MM.1S (cell line): ENCODE results near the gene CTU2.

Experiments
- DNase-seq: peaks from one replicate; pipeline ENCODE4 v3.0.0-alpha.2; 2015
- H2AFZ ChIP-seq: fragments of 300-600 bp; sonication (generic); 2 replicates; pipeline ENCODE4 v1.6.0; 2016; ENCODE audit warnings: antibody characterized with exemption, low read length
- H3F3A ChIP-seq: fragments of 300-600 bp; sonication (generic); 2 replicates; pipeline ENCODE4 v1.6.1; 2016; ENCODE audit warnings: mild to moderate bottlenecking, antibody characterized with exemption, low read length, moderate library complexity, mixed read lengths; ENCODE audit not compliant: insufficient read depth
- H3K27ac ChIP-seq: fragments of 300-600 bp; sonication (generic); 2 replicates; pipeline ENCODE4 v1.5.1; 2016; ENCODE audit warnings: mild to moderate bottlenecking, low read length
- H3K27me3 ChIP-seq: fragments of 300-600 bp; sonication (generic); replicated peaks from 2 replicates; pipeline ENCODE4 v1.6.0; 2016; ENCODE audit warnings: low read length; ENCODE audit not compliant: insufficient read depth
- H3K36me3 ChIP-seq: fragments of 300-600 bp; sonication (generic); replicated peaks from 2 replicates; pipeline ENCODE4 v1.6.1; 2016; ENCODE audit warnings: mild to moderate bottlenecking, low read length, mixed read lengths; ENCODE audit not compliant: insufficient read depth
- H3K4me1 ChIP-seq: fragments of 300-600 bp; sonication (generic); 2 replicates; pipeline ENCODE4 v1.6.1; 2016; ENCODE audit warnings: low read length, mixed read lengths
- H3K4me2 ChIP-seq: fragments of 300-600 bp; sonication (generic); 2 replicates; pipeline ENCODE4 v1.6.0; 2016; ENCODE audit warnings: low read depth, low read length
- H3K4me3 ChIP-seq: fragments of 300-600 bp; sonication (generic); 2 replicates; pipeline ENCODE4 v1.5.1; 2016; ENCODE audit warnings: low read length, mixed read lengths
- H3K79me2 ChIP-seq: fragments of 300-600 bp; sonication (generic); 2 replicates; pipeline ENCODE4 v1.6.1; 2016; ENCODE audit warnings: mixed run types, low read length, mixed read lengths
- H3K9ac ChIP-seq: fragments of 300-600 bp; sonication (generic); 2 replicates; pipeline ENCODE4 v1.6.1; 2016; ENCODE audit warnings: low read length, mixed read lengths
- H3K9me2 ChIP-seq: fragments of 300-600 bp; sonication (generic); replicated peaks from 2 replicates; pipeline ENCODE4 v1.6.1; 2016; ENCODE audit warnings: mild to moderate bottlenecking, low read length, mixed read lengths; ENCODE audit not compliant: insufficient read depth
- H3K9me3 ChIP-seq: fragments of 300-600 bp; sonication (generic); replicated peaks from 2 replicates; pipeline ENCODE4 v1.6.1; 2016; ENCODE audit warnings: mild to moderate bottlenecking, low read length, mixed read lengths; ENCODE audit not compliant: insufficient read depth
- H4K20me1 ChIP-seq: fragments of 300-600 bp; sonication (generic); 2 replicates; pipeline ENCODE4 v1.6.1; 2016; ENCODE audit warnings: mild to moderate bottlenecking, low read length, moderate library complexity, mixed read lengths; ENCODE audit not compliant: insufficient read depth
- EZH2 ChIP-seq: fragments of 300-600 bp; sonication (generic); optimal IDR thresholded peaks from 2 replicates; pipeline ENCODE3; 2017; ENCODE audit warnings: low read depth, mild to moderate bottlenecking, antibody characterized with exemption, low read length, mixed read lengths
- EZH2phosphoT487 ChIP-seq: fragments of 300-600 bp; sonication (generic); IDR thresholded peaks from 2 replicates; pipeline ENCODE4 v1.6.1; 2018; ENCODE audit warnings: antibody characterized with exemption, low read length
- TF ChIP-seq, protein P1 (sequence below): fragments of 300-600 bp; sonication (generic); IDR thresholded peaks from 2 replicates; pipeline ENCODE4 v1.5.1; 2016; ENCODE audit warnings: antibody characterized with exemption, low read length, mixed read lengths

Gene CTU2

DNA sequence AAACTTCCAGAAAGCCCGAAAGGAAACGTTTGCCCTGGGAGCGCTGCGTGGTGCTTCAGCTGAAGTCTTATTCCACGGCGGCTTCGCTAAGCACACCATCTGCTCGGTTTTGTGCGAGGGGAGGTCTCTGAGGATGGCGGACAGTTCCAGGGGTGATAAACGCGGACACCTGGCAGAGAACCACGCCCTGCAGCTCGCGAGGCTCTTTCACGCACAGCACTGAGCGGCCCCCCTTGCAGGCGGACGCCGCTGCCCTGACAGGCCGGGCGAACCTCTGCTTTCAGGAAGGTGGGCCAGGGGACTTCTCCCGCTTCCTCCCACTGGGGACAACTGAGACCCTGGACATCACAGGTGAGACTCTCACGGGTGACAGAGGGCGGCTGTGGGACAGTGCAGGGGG is 47.1 kb upstream of the CTU2 start:
- no peak for DNase-seq
- Histone ChIP-seq H2AFZ (no peak overlapping the region), H3K27ac (no peak overlapping the region), H3K4me3 (no peak overlapping the region), H3K4me1 (no peaks in the 10 kb centered on the region), H3K4me2 (no peak overlapping the region), H3K9me2 (no peaks in the 10 kb centered on the region), H3K36me3 (no peaks in the 10 kb centered on the region), H3K79me2 (peaks cover 13% of the 10 kb centered on the region), H4K20me1 (no peaks in the 10 kb centered on the region), H3K9me3 (no peaks in the 10 kb centered on the region), H3F3A (no peaks in the 10 kb centered on the region), H3K9ac (no peak overlapping the region), H3K27me3 (no peaks in the 10 kb centered on the region)
- TF ChIP-seq EZH2 (no peak), EZH2phosphoT487 (no peak)
- TF ChIP-seq, protein P1, sequence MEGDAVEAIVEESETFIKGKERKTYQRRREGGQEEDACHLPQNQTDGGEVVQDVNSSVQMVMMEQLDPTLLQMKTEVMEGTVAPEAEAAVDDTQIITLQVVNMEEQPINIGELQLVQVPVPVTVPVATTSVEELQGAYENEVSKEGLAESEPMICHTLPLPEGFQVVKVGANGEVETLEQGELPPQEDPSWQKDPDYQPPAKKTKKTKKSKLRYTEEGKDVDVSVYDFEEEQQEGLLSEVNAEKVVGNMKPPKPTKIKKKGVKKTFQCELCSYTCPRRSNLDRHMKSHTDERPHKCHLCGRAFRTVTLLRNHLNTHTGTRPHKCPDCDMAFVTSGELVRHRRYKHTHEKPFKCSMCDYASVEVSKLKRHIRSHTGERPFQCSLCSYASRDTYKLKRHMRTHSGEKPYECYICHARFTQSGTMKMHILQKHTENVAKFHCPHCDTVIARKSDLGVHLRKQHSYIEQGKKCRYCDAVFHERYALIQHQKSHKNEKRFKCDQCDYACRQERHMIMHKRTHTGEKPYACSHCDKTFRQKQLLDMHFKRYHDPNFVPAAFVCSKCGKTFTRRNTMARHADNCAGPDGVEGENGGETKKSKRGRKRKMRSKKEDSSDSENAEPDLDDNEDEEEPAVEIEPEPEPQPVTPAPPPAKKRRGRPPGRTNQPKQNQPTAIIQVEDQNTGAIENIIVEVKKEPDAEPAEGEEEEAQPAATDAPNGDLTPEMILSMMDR = no peak

DNA sequence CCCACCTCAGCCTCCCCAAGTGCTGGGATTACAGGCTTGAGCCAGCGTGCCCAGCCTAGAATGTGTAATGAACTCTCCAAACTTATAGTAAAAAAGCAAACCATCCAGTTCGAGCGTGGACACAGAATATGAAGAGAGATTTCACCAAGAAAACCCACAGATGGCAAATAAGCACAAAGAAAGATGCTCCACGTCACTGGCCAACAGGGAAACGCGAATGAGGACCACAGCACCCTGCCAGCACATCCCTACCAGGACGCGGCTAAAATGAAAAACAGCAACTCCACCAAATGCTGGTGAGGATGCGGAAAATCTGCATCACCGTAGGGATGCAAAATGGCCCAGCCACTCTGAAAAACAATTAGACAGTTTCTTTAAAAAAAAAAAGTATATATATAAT is 44.8 kb upstream of the CTU2 start:
- H3K4me1 ChIP-seq = no peaks in the 10 kb centered on the region
- no peak overlapping the region for H3K4me3 ChIP-seq

GRCh38 chr16:88662222-88662842 is 44.0 kb upstream of the CTU2 start:
- no peaks in the 10 kb centered on the region for H3K27me3 ChIP-seq
- no peaks in the 10 kb centered on the region for H4K20me1 ChIP-seq
- no peaks in the 10 kb centered on the region for H3F3A ChIP-seq
- H3K9me2 ChIP-seq = no peaks in the 10 kb centered on the region
- peak overlapping the region; percentile 25; the same call in 1 of the 2 replicates for H3K27ac ChIP-seq
- H3K9ac ChIP-seq = peak overlapping the region; percentile 78
- H3K4me1 ChIP-seq = no peaks in the 10 kb centered on the region
- H3K4me2 ChIP-seq = peak overlapping the region; percentile 63
- no peak for TF ChIP-seq EZH2phosphoT487
- TF ChIP-seq, protein P1 = no peak
- TF ChIP-seq EZH2 = no peak
- peak overlapping the region; percentile 67; the same call in 1 of the 2 replicates for H2AFZ ChIP-seq
- peaks cover 13% of the 10 kb centered on the region for H3K79me2 ChIP-seq
- no peaks in the 10 kb centered on the region for H3K9me3 ChIP-seq
- H3K4me3 ChIP-seq = peak overlapping the region; percentile 75
- no peaks in the 10 kb centered on the region for H3K36me3 ChIP-seq
- no peak for DNase-seq

More for the DNA sequence above, 44.8 kb upstream of the CTU2 start:
- TF ChIP-seq, protein P1 = no peak
- TF ChIP-seq EZH2phosphoT487 = no peak
- no peak for TF ChIP-seq EZH2
- Histone ChIP-seq H3K4me2 (no peak overlapping the region), H3K9ac (no peak overlapping the region), H3K36me3 (no peaks in the 10 kb centered on the region), H3K9me2 (no peaks in the 10 kb centered on the region), H3F3A (no peaks in the 10 kb centered on the region), H4K20me1 (no peaks in the 10 kb centered on the region), H3K79me2 (peaks cover 13% of the 10 kb centered on the region), H3K27me3 (no peaks in the 10 kb centered on the region), H3K27ac (no peak overlapping the region), H2AFZ (no peak overlapping the region), H3K9me3 (no peaks in the 10 kb centered on the region)
- no peak for DNase-seq
